Endothelial cell of umbilical vein (primary cell): ENCODE data around the gene ATP1A3. TPM values are rescaled to one million over a fixed set of nuclear protein-coding genes. Genes with fewer than 3 reads are reported as not detected.

Source experiments
- BruUV-seq: library from RNA; stranded (reverse); fragments of 400-500 nt; replicated peaks from 2 replicates; lab custom pipeline; 2021; lab: Mats Ljungman, UMichigan
- CTCF ChIA-PET: fragments of 300-600, 350-600 bp; sonication (Branson Sonifier 250); formaldehyde crosslinking; loops from one replicate; lab custom pipeline; 2021; ENCODE audit warnings: antibody characterized with exemption, inconsistent platforms; lab: Charles Lee
- POLR2A ChIA-PET: fragments of 300-600, 350-600 bp; sonication (Branson Sonifier 250); formaldehyde crosslinking; loops from one replicate; lab custom pipeline; 2021; ENCODE audit warnings: antibody characterized with exemption, inconsistent platforms; lab: Charles Lee
- DNase-seq: peaks from one replicate; pipeline ENCODE4 v3.0.0-alpha.2; 2011; ENCODE audit warnings: low read depth, low spot score
- FAIRE-seq: peaks from 2 replicates; lab custom pipeline; 2011; peaks lifted over from hg19 to GRCh38; lab: Jason Lieb, UNC
- H2AFZ ChIP-seq: 2 replicates; pipeline ENCODE4 v1.6.0; 2012; ENCODE audit warnings: low read depth, low read length, control low read depth, inconsistent platforms
- H3K27ac ChIP-seq: 2 replicates; pipeline ENCODE4 v1.5.1; 2011; ENCODE audit warnings: low read depth, mild to moderate bottlenecking, control low read depth, low read length, moderate library complexity; ENCODE audit not compliant: insufficient read depth
- H3K27me3 ChIP-seq, 2 experiments: 2 replicates each; pipeline versions ENCODE4 v1.6.0 to v1.6.1; 2011; ENCODE audit warnings: low read length in 2 of 2, mixed read lengths in 1 of 2; ENCODE audit not compliant: control insufficient read depth in 2 of 2, insufficient read depth in 2 of 2
- H3K36me3 ChIP-seq, 2 experiments: 2 replicates in 1 of 2; 3 replicates in 1 of 2; pipeline ENCODE4 v1.5.1; 2011; ENCODE audit warnings: low read length in 2 of 2, mild to moderate bottlenecking in 1 of 2, moderate library complexity in 1 of 2; ENCODE audit not compliant: control insufficient read depth in 2 of 2, insufficient read depth in 2 of 2; ENCODE audit errors: extremely low read depth in 1 of 2
- H3K4me1 ChIP-seq: 3 replicates; pipeline ENCODE4 v1.5.1; 2011; ENCODE audit warnings: mild to moderate bottlenecking, low read length; ENCODE audit not compliant: control insufficient read depth, insufficient read depth; ENCODE audit errors: extremely low read depth
- H3K4me2 ChIP-seq: 2 replicates; pipeline ENCODE4 v1.6.1; 2011; ENCODE audit warnings: low read length, control low read depth, mixed read lengths; ENCODE audit not compliant: insufficient read depth
- H3K4me3 ChIP-seq, 3 experiments: fragments of 200-600 bp in 1 of 3; sonication (generic), shearing (Covaris generic) in 1 of 3; replicated peaks in 1 of 3; 2 replicates each; pipeline ENCODE4 v1.5.1; 2011 to 2016; ENCODE audit warnings: control low read depth in 3 of 3, low read length in 3 of 3, mild to moderate bottlenecking in 2 of 3, inconsistent platforms in 1 of 3, low read depth in 1 of 3, moderate library complexity in 1 of 3; ENCODE audit not compliant: insufficient read depth in 1 of 3
- H3K79me2 ChIP-seq: 2 replicates; pipeline ENCODE4 v1.6.0; 2012; ENCODE audit warnings: low read length, inconsistent platforms; ENCODE audit not compliant: control insufficient read depth, insufficient read depth
- H3K9ac ChIP-seq: replicated peaks from 2 replicates; pipeline ENCODE3; 2011; ENCODE audit warnings: low read length, control low read depth; ENCODE audit not compliant: insufficient read depth; ENCODE audit errors: extremely low read depth
- H3K9me1 ChIP-seq: replicated peaks from 3 replicates; pipeline ENCODE4 v1.6.0; 2011; ENCODE audit warnings: mild to moderate bottlenecking, low read length; ENCODE audit not compliant: control insufficient read depth, insufficient read depth; ENCODE audit errors: extremely low read depth
- H3K9me3 ChIP-seq: replicated peaks from 2 replicates; pipeline ENCODE4 v1.5.1; 2012; ENCODE audit warnings: low read length, inconsistent platforms; ENCODE audit not compliant: control insufficient read depth, insufficient read depth
- H4K20me1 ChIP-seq: replicated peaks from 2 replicates; pipeline ENCODE3; 2011; ENCODE audit warnings: mild to moderate bottlenecking, low read length; ENCODE audit not compliant: control insufficient read depth, insufficient read depth; ENCODE audit errors: extremely low read depth
- EZH2 ChIP-seq: IDR thresholded peaks from 2 replicates; pipeline ENCODE4 v1.6.1; 2012; ENCODE audit warnings: borderline replicate concordance, low read depth, mild to moderate bottlenecking, moderate library complexity, low read length, inconsistent platforms; ENCODE audit not compliant: severe bottlenecking
- FOS ChIP-seq: IDR thresholded peaks from 2 replicates; pipeline ENCODE4 v1.6.1; 2011; ENCODE audit warnings: mild to moderate bottlenecking, low read length, moderate library complexity, borderline replicate concordance; ENCODE audit not compliant: insufficient read depth
- GATA2 ChIP-seq: IDR thresholded peaks from 2 replicates; pipeline ENCODE4 v1.7.0; 2011; ENCODE audit warnings: low read depth, mild to moderate bottlenecking, moderate library complexity, mixed read lengths, low read length; ENCODE audit not compliant: insufficient read length, insufficient read depth
- JUN ChIP-seq: IDR thresholded peaks from 2 replicates; pipeline ENCODE4 v1.6.1; 2011; ENCODE audit warnings: borderline replicate concordance, low read depth; ENCODE audit not compliant: insufficient read length, insufficient read depth
- MYC ChIP-seq: IDR thresholded peaks from one replicate; pipeline ENCODE4 v1.6.1; 2011; ENCODE audit warnings: mild to moderate bottlenecking, low read depth, low read length
- POLR2A ChIP-seq: IDR thresholded peaks from 2 replicates; pipeline ENCODE4 v1.6.1; 2012; ENCODE audit warnings: low read depth, mild to moderate bottlenecking, control low read depth, low read length
- POLR2AphosphoS5 ChIP-seq: IDR thresholded peaks from 2 replicates; pipeline ENCODE4 v1.6.1; 2012; ENCODE audit warnings: low read depth, mild to moderate bottlenecking, control low read depth, low read length, moderate library complexity; ENCODE audit not compliant: insufficient read depth
- dilution Hi-C: fragments of 300-500 bp; cut with MboI; formaldehyde crosslinking; loops from one replicate; pipeline ENCODE4 v1.15.0; 2019; ENCODE audit warnings: low sequenced_read_pairs; ENCODE audit not compliant: extremely low pct_ligation_motif_present
- intact Hi-C: fragments of 100-400 bp; cut with micrococcal nuclease; formaldehyde crosslinking; loops from one replicate; pipeline ENCODE4 v1.10.0; 2022
- polyA plus RNA-seq, 4 experiments: library from polyadenylated mRNA; depleted of rRNA in 3 of 4; stranded (reverse) in 3 of 4; unstranded in 1 of 4; fragments of >200 nt; gene quantifications; 2 replicates each; pipeline versions ENCODE4 v1.2.1 to v1.2.3, GENCODE V29; 2011 to 2012; ENCODE audit warnings: missing spikeins in 1 of 4
- total RNA-seq: library from RNA; stranded (reverse); gene quantifications from 2 replicates; pipeline ENCODE4 v1.2.3, GENCODE V29; 2021
- TF ChIP-seq, protein P1 (sequence below), 2 donors: IDR thresholded peaks; 1 replicate in 1 of 2; 2 replicates in 1 of 2; pipeline ENCODE4 v1.5.1; 2011; ENCODE audit warnings: low read length in 2 of 2, mild to moderate bottlenecking in 2 of 2, moderate library complexity in 2 of 2, control low read depth in 1 of 2, inconsistent platforms in 1 of 2, low read depth in 1 of 2; ENCODE audit not compliant: insufficient read depth in 1 of 2; ENCODE audit errors: extremely low read depth in 1 of 2
- TF ChIP-seq, protein P2 (sequence below): IDR thresholded peaks from 2 replicates; pipeline ENCODE4 v1.6.1; 2011; ENCODE audit not compliant: insufficient read depth, insufficient read length

The ATP1A3 gene
- total and polyA plus RNA-seq, 2 donors (not counting 3 experiments of a cell fraction or from before 2014, with no cell fraction given), result 0.40 TPM; not detected in 1

DNA sequence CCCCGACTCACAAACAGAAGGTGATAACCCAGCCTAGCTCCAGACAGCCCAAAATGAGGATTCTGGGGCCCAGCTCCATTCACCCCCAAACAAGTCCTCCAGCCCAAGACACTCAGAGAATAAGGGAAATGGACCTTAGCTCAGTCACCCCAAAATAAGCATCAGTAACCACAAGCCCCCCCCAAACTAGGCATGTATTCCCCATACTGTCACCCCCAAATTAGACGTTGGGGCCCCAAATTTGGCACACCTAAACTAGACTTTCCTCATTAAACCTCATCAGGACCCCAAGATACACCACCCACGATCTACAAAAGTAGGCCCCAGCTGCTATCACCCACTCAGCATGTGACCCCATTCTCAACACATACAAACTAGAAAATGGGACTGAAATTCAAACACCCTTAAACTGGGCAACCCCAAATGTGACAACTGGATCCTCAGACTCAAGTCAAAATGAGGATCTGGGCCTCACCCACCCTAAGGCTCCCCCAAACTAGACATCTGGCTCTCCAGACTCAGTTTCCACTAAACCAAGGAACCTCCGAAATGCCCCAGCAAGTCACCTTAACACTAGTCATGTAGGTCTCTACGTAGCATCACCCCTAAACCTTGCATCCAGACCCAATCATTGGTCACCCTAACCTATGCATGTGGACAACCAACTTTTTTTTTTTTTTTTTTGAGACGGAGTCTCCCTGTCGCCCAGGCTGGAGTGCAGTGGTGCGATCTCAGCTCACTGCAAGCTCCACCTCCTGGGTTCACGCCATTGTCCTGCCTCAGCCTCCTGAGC is 52.4 kb downstream of the ATP1A3 start:
- no peak overlapping the region for H3K4me3 ChIP-seq
- no peak overlapping the region for H2AFZ ChIP-seq
- H4K20me1 ChIP-seq, result no peaks in the 10 kb centered on the region
- dilution Hi-C loops, result no loop called here
- no peak for TF ChIP-seq POLR2A
- TF ChIP-seq, protein P1, sequence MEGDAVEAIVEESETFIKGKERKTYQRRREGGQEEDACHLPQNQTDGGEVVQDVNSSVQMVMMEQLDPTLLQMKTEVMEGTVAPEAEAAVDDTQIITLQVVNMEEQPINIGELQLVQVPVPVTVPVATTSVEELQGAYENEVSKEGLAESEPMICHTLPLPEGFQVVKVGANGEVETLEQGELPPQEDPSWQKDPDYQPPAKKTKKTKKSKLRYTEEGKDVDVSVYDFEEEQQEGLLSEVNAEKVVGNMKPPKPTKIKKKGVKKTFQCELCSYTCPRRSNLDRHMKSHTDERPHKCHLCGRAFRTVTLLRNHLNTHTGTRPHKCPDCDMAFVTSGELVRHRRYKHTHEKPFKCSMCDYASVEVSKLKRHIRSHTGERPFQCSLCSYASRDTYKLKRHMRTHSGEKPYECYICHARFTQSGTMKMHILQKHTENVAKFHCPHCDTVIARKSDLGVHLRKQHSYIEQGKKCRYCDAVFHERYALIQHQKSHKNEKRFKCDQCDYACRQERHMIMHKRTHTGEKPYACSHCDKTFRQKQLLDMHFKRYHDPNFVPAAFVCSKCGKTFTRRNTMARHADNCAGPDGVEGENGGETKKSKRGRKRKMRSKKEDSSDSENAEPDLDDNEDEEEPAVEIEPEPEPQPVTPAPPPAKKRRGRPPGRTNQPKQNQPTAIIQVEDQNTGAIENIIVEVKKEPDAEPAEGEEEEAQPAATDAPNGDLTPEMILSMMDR (IDR thresholded peaks at IDR 0.05; ENCODE audit: extremely low read depth in 1 of 2, insufficient read depth in 1 of 2, low read depth in 1 of 2, low read length in 2 of 2), result no peak
- TF ChIP-seq, protein P2, sequence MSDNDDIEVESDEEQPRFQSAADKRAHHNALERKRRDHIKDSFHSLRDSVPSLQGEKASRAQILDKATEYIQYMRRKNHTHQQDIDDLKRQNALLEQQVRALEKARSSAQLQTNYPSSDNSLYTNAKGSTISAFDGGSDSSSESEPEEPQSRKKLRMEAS, result no peak
- no peak for TF ChIP-seq GATA2
- no peak for TF ChIP-seq POLR2AphosphoS5
- TF ChIP-seq EZH2, result no peak
- no peak for TF ChIP-seq MYC
- TF ChIP-seq JUN, result no peak
- no peak for TF ChIP-seq FOS
- DNase-seq, result no peak
- CTCF ChIA-PET, result interaction anchor here (1.3 to 1.9 kb wide), 2 partner anchors 10 kb away, joined by 4 to 8 read pairs; no protein-coding TSS in a partner anchor
- peaks cover 2% of the 10 kb centered on the region for H3K4me1 ChIP-seq
- intact Hi-C loops, result no loop called here
- H3K36me3 ChIP-seq, result no peaks in the 10 kb centered on the region
- no peak for FAIRE-seq
- BruUV-seq, result no TSS peak
- no peaks in the 10 kb centered on the region for H3K9me3 ChIP-seq
- no peak overlapping the region for H3K9ac ChIP-seq
- H3K4me2 ChIP-seq, result no peak overlapping the region
- no peaks in the 10 kb centered on the region for H3K9me1 ChIP-seq
- H3K79me2 ChIP-seq, result no peaks in the 10 kb centered on the region
- POLR2A ChIA-PET, result no interaction called here
- peaks cover 15 to 19% of the 10 kb centered on the region in 2 experiments for H3K27me3 ChIP-seq
- H3K27ac ChIP-seq, result no peak overlapping the region
